OCI-LY1 (cell line): ENCODE data around the gene TBX4.

Experiments
- CTCF ChIP-seq: fragments of 200-600 bp; sonication (generic), shearing (Covaris generic); IDR thresholded peaks from 2 replicates; pipeline ENCODE4 v1.5.1; 2017; ENCODE audit warnings: mild to moderate bottlenecking, antibody characterized with exemption, low read length, moderate library complexity, mixed read lengths
- EZH2 ChIP-seq: fragments of 200-600 bp; sonication (generic), shearing (Covaris generic); IDR thresholded peaks from 2 replicates; pipeline ENCODE4 v1.8.0; 2017; ENCODE audit warnings: borderline replicate concordance, mixed run types, mild to moderate bottlenecking, antibody characterized with exemption, low read length, moderate library complexity, mixed read lengths

GRCh38 chr17:61498042-61498994 is 46.1 kb downstream of the TBX4 start:
- TF ChIP-seq CTCF (no peak), EZH2 (no peak)
